GM18868 (cell line): ENCODE results near the gene HEMK1.

Experiments used
- ATAC-seq: cut with Tn5 transposase; IDR thresholded peaks from one replicate; pipeline ENCODE4 v1.9.1; 2021; ENCODE audit warnings: mild to moderate bottlenecking, moderate library complexity; ENCODE audit not compliant: unreplicated experiment

The HEMK1 gene

GRCh38 chr3:50612234-50612882 lies 43.0 kb downstream of the HEMK1 start:
- ATAC-seq, result no peak

- ATAC-seq, result no peak
Observed at GRCh38 chr3:50612970-50613846, 43.9 kb downstream of the HEMK1 start.

- ATAC-seq, result no peak
Observed at GRCh38 chr3:50615190-50615589, 45.9 kb downstream of the HEMK1 start.

GRCh38 chr3:50616003-50616769 lies 46.9 kb downstream of the HEMK1 start:
- ATAC-seq, result peak; percentile 40

DNA sequence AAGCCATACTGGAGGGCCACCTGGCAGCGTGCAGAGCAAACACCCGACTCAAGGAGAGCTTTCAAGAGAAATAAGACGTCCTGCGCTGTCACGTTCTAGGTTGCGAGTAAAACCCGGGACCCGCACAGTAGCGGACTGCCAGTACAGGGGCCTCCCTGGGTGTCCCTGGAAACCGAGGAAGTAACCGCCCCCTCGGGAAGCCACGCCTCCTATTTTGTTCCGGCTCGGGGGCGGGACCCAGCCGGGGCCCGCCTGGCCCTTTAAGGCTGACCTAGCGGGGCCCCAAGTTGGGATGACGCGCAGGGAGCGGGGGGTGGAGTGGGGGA lies 47.4 kb downstream of the HEMK1 start:
- ATAC-seq, result peak; percentile 66

DNA sequence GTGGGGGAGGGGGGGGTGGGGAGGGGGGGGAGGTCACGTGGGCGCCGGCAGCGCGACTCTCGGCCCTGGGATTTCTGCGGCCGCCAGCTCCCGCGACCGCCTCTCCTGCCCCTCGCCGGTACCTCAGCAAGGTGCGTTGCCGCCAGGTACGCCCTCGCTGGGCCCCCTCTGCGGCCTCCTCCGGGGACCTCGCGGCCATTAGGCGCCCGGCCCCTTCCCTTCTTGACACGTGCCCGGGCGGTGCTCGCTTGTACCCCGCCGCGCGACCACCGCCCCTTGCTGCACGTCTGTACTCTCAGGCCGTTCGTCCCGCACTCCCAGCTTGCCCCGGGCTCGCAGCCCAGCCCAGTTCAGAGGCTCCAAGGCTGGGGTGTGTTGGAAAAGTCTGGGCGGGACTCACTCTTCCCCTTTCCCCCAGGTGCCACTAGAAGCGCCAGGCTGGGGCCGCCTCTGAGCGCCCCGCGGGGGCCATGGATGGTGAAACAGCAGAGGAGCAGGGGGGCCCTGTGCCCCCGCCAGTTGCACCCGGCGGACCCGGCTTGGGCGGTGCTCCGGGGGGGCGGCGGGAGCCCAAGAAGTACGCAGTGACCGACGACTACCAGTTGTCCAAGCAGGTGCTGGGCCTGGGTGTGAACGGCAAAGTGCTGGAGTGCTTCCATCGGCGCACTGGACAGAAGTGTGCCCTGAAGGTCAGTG lies 47.9 kb downstream of the HEMK1 start, which contains the start of gene MAPKAPK3:
Gene MAPKAPK3 (plus strand): TSS at position 56 of the 696 bp plus-strand sequence. CDS start 415 bp downstream, at position 471.
- ATAC-seq, result peak; percentile 9

DNA sequence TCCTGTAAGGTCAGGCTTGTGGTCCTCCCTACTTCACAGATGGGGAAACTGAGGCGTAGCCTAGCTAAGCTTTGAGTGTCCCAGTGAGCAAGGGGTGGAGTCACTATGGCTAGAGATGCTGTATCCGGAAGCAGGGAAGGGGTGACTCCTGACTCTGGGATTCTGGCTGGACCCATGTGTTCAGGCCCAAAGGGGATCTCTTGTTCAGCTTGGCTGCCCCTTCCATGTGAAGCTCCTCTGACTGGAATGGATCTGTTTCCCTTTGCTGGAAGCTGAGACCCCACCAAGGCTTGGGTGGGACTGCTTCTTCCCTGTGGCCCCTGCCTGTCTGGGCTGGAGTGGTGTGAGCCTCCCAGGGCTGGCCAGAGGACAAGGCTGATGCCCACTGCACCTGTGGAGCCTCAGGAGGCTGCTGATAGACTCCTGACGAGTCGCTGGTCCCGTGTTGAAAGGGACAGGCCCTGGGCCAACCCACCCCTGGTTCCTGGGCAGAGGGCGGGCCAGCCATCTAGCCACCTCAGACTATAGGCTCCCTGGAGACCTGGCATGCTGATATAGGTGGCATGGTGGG lies 48.7 kb downstream of the HEMK1 start:
- ATAC-seq, result no peak

GRCh38 chr3:50620420-50620819 lies 51.1 kb downstream of the HEMK1 start:
- no peak for ATAC-seq

- ATAC-seq, result no peak
Observed at GRCh38 chr3:50620820-50621219, 51.5 kb downstream of the HEMK1 start.

DNA sequence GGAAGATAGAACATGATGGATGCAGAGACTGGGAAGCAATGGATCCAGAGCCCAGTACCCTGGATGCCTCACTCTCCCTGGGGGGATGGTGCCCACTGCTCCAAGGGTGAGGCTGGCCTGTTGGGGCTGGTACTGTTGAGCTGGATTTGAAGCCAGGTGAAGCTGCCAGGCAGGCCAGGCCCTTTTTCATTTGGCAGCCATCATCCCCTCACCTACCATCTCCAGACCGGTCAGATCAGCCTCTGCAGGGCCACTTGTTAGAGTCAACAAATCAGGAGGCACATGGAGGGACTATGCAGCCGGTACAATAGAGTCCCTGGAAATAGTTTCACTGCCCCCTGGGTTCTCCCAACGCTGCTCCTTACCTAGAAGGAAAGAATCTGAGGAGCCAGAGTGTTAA lies 53.6 kb downstream of the HEMK1 start:
- ATAC-seq, result no peak

DNA sequence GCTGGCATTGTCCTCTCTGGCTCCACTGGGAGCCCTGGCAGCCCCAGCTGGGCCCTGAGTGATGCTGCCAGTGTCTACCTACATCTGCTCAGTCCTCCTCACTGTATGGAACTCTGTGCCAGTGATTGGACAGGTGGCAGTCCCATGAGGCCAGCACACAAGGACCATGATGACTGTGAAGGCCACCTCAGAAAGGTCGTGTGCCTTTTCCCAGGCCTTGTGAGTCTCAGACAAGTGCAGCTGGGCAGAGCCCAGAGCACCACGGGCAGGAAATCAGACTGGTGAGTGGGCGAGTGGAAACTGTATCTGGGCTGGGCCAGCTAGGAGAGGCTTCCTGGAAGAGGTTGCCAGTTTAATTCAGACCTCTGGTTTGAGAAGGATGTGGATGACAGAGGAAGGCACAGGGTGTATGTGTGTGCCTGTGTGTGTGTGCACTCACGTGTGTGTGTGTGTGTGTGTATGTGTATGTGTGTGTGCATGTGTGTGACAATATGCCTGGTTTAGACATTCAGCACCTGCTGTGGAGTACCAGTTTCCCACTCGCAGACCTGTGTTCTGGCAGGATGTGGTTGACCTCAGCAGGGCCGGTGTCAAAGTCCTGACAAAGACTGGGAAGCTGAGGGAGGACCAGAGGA lies 54.6 kb downstream of the HEMK1 start:
- ATAC-seq, result no peak

DNA sequence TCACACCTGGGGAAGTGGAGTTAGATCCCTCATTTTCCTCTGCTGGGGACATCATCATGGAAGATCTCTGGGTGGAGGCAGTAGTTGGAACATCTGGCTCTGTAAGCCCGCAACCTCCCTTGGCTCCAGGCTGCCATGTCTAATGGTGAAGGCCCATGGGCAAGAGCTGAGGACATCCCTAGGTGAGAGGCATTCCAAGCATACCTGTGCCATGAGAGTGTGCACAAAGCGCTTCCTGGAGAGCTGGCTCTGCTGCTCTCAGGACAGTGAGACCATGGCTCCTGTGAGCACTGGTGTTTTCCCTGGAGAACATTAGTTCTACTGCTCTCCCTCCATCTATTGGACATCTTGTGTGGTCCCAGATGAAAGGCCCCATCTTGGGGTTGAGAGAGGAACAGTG lies 55.3 kb downstream of the HEMK1 start:
- ATAC-seq, result no peak

DNA sequence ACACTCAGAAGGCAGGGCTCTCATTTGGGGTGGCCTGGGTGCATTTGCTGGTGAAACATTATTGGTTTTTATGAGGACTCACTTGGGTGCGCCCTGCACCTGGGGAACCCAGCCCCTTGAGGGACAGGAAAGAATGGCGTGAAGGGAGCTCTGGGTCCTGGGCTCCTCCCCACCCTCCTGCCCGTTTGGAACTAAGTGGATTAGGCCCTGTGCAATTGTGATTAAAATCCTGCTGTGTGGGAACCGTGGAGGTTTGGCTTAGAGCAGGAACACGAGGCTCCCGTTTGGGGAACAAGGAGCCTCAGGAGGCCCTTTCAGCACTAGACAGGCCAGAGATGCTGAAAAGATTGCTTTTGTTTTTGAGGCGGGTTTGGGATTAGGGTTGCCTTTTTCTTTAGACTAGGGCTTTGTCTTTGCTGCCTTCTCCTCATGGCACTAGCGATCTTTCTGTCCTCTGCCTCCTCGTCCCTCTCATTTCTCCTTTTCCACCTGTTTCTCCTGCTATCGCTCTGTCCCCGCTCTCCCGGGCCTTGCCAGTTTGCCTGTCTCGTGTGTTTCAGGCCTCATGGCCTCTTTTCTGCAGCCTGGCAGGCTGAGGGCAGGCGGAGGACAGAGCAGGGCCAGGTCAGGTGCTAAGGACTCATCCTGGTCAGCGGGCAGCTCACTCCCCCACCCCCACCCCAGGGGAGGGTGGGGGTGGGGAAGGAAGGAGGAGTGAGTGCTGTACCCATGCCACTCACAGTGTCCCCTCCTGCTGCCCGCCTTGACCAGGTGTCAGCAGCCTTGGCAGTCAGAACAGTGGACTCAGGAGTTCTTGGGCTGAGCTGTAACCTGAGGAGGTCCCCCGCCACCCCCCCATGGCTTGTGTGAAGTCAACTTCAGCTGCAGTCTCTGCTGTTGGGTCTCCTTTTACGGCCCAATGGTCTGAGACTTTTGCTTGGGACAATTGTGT lies 56.2 kb downstream of the HEMK1 start:
- ATAC-seq, result no peak

GRCh38 chr3:50626401-50626800 lies 57.1 kb downstream of the HEMK1 start:
- no peak for ATAC-seq

DNA sequence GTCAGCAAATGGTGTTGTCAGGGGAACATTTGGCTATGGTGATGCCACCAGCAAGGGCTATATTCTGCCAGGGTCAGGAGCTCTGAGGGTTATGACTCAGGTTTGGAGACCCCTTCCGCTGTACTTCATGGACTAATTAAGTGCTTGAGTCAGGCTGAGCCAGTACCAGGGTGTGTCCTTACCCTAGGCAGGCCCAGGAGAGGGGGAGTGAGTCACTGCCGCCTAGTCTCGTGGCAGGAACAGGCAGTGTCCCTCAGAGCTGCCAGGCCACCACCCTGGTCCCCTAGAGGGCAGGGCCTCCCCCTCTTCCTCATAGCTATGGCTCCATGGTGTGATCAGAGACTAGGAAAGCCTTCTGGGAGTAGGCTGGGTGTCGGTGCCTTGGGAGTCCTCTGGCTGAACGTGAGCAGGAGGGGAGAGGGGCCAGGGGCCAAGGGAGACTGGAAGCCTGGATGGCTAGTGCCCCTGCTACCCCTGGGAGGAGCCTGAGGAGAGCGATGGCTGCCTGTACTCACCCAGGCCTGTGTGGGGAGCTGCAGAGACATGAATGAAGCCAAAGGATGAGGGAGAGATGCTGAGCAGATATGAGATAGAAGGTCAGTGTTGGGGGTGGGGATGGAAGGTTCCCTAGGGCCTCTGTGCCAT lies 58.2 kb downstream of the HEMK1 start:
- no peak for ATAC-seq

GRCh38 chr3:50628601-50629000 lies 59.3 kb downstream of the HEMK1 start:
- ATAC-seq, result no peak

DNA sequence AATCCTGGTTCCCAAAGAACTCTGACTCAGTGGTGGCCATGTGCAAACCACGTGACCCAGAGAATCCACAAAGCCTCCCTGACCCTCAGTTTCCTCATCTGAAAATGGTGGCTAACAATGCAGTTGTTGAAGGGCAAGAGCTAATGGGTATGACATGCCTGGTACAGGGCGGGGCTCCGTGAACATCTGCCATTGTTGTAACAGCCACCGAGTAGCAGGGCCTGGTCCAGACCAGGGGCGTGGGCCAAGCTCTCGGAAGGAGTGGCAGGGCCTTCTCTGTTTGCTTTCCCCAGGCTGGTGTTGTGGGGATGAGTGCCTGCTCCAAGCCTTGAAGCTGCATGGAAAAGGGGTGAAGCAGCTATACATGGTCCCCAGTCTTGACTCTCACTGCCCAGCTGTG lies 61.1 kb downstream of the HEMK1 start:
- ATAC-seq, result no peak

DNA sequence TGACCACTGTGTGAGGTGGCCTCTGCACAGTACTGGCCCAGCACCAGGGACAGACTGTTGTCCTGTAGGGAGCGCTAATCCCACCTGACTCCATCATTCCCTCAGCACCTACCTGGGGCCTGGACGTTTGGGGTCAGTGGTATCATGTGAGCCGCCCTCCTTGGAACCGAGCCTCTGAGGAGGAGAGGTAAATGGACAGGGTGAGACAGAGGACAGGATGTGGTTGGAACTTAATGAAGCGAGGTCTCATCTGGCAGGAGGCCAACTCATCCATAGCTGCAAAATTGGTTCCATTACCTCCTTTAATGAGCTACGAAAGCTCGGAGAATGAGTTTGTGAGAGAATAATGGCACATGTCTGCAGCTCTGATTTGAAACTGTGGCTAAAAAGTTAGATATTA lies 61.6 kb downstream of the HEMK1 start:
- ATAC-seq, result no peak

GRCh38 chr3:50632450-50632849 lies 63.1 kb downstream of the HEMK1 start:
- ATAC-seq, result no peak
